ENCODE measurements around the gene ODAD2.
"Not testable (repeated sequence)": the region's sequence is repeated elsewhere in the genome, so short reads cannot be mapped to it uniquely, and the experiment has no call there.

ODAD2 gene

DNA sequence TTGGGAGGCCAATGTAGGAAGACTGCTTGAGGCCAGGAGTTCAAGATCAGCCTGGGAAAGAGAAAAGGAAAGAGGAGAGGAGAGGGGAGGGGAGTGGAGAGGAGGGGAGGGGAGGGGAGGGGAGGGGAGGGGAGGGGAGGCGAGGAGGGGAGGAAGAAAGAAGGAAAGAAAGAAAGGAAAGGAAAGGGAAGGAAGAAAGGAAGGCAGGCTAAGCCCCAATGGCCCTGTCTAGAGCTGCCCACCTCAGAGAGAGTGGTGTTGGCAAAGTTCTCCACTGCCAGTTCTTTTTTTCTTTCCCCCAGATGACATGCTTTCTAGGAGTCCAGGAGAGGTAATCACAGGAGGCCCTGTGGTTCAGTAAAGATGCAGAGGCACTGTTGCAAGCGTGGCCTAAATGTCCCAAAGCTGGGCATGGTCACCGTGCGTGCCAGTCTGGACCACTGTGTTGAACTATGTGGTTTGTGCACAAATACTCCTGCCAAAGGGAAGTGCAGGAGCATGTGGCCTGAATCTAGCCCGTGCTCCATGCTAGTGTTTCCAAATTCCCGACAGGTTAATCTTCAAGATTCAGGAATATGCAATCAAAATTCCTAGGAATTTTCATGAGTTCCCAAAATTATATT, 39.7 kb downstream of the ODAD2 start:
- DNase-seq, result no peak

DNA sequence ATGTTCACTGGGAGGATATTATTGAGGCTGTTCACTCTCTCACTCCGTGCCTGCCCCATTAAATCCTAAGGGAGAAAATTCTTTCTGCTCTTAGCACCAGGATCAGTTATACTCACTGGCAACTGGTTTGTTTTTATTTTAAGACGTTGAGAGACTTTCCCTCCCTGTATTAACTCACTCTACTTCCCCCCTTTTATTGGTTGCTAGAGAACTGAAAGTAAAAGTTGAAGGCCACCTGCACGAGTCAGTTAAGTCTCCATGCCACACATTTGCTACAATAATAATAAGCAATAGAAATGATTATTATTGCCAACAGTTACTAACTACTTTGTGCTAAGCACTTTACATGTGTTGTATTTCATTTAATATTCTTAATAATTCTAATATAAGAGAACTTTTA, 40.5 kb downstream of the ODAD2 start:
- DNase-seq, result not testable (repeated sequence)

DNA sequence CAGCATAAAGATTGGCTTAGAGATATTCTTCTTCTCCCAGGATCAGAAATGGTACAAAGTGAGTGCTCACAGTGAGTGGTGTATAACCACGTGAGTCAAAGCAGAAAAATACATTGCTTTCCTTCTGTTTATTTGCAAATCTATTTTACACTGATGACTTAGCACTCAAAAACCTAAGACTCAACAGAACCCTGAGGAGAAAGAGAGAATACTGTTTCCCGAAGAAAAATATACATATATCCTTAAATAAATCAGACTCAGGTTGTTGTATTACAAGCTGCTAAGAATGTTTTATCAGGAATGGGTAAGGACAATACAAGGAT, 48.7 kb downstream of the ODAD2 start:
- DNase-seq, result no peak

DNA sequence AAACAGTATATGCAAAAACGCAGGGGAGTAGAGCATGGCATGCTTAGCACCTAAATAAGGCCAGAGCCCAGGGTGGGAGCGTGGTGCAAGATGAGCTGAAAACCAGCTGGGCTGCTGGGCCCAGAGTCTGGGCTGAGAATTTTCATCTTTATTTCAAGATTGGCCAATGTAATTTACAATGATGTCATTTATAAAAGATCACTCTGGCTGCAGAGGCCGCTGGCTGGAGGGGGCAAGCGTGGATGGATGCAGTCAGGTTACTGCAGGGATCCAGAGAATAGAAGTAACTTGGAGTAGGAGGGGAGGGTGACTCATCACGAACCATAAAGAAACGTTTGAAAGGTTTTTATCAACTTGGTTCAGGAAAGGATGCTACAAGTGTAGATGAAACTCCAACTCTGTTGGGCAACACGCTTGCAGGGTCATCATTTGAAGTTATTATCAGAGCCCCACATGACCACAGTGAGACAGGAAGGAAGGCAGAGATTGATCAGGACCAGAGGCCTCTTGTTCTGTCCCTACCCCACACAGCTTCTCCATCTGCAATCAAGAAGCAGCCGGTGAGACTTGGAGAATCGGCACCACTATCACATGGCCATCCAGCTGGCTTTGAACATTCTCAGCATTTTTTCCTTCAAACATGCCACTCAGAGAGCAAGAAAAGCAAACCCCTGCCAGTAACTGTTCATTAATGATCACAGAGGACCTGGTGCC, 49.2 kb downstream of the ODAD2 start:
- DNase-seq, result no peak

- DNase-seq, result no peak
These were observed 50.7 kb downstream of the ODAD2 start for GRCh38 chr10:27948186-27948585.

- no peak for DNase-seq
These were observed 51.3 kb downstream of the ODAD2 start for GRCh38 chr10:27947540-27947939.

DNA sequence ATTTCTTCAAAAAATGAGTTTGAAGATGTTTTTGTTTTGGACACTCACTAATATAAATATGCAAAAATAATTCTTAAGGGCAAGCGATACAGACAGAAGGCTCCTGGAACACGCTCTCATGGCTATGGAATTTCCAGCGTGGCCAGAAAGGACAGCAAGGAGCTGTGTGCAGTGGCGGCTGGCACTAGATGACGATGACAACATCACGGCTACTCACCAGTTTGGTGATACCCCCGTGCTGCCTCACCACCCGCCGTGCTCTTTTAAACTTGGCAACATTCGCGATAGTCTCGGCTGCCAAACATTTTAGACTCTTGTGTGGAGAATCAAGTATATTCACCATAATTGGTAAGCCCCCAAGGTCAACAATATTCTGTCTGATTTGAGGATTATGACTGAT, 54.9 kb downstream of the ODAD2 start:
- DNase-seq, result no peak

GRCh38 chr10:27914888-27915287, 84.0 kb downstream of the ODAD2 start:
- DNase-seq, result no peak

DNA sequence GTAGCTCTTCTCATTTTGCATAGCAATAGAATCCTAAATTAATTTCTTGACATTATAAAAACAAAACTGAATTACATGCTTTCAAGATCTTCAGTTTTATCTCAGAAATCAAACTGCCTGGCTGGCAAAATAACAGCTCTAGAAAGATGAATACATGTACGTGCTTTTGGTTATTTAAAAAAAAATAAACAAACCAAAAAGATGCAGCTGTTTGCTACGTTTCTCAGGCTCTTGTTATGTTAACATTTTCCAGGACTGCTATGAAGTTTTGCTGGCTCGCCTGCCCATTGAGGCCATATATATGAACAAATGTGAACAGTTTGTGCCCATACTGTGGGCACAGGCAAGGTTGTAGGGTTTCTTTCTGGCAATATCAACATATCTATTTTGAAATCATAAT, 86.6 kb downstream of the ODAD2 start:
- no peak for DNase-seq

- no peak for DNase-seq
These were observed 87.3 kb downstream of the ODAD2 start for GRCh38 chr10:27911539-27911938.

DNA sequence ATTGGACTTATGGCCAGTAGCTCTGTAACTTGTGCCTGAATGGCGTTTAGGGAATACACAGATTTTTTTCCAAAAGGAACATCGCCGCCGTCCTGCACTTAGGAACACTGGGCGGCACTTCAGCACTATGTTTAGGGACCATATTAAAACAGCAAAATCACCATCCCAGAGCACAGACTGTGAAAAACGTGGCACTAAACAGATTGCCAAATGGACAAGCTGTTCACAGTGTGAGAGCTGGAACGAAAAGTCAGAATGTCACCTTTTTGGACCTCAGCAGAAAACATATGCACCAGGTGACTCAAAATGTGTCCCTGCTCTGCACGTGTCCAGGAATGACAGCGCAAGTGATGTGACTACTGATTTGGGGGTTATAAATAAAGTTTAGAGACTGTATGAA, 87.9 kb downstream of the ODAD2 start:
- DNase-seq, result no peak

DNA sequence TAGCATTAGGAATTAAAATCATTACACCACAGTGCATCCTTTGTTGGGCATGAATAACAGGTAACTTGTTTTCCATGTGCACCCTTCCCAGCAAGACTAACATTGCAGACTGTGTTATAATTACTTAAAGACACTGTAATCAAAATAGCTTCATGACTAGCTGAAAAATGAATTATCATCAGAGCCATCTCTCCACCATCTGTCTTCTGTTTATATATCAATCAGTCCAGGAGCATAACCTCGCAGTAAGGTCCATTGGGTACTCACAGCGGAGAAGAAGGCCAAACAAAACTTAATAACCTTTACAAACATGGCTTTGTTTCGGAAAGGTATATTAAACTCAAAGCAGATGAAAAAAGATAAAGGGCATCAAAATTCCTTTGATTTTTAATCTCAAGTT, 90.6 kb downstream of the ODAD2 start:
- DNase-seq, result no peak

DNA sequence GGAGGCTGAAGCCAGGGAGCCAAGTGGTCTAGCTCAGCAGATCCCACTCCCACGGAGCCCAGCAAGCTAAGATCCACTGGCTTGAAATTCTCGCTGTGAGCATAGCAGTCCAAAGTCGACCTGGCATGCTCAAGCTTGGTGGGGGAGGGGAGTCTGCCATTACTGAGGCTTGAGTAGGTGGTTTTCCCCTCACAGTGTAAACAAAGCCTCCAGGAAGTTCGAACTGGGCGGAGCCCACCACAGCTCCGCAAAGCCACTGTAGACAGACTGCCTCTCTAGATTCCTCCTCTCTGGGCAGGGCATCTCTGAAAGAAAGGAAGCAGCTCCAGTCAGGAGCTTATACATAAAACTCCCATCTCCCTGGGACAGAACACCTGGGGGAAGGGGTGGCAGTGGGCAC, 99.4 kb downstream of the ODAD2 start:
- not testable (repeated sequence) for DNase-seq

GRCh38 chr10:27899058-27899457, 99.8 kb downstream of the ODAD2 start:
- no peak for DNase-seq

DNA sequence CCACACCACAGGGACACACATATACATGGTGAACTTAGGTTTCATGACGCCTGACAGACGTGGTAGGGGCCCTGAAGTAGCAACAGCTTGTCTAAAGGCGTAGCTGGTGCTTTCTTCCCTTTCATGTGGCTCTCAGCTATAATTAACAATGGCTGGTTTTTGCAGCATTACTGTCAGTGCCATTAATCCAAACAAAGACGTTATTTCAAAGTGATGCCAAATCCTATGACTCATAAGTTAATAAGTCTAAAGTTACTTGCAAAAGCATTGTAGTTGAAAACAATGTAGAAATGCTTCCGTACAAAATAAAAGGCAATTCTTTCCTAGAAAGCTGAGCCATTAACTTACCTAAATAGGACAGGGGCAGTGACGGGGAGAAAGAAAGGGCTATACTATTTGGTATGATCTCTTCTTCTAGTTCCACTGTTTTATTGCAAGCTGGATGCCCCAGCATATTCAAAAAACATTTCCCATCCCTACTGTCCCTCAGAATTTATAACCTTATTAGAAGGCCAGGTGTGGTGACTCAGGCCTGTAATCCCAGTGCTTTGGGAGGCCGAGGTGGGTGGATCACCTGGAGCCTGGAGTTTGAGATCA, 105.4 kb downstream of the ODAD2 start:
- no peak for DNase-seq

GRCh38 chr10:27890971-27891370, 107.9 kb downstream of the ODAD2 start:
- DNase-seq, result no peak

- DNase-seq, result no peak
These were observed 109.4 kb downstream of the ODAD2 start for GRCh38 chr10:27889518-27889917.

- no peak for DNase-seq
These were observed 114.7 kb downstream of the ODAD2 start for GRCh38 chr10:27884185-27884641.

- no peak for DNase-seq
These were observed 120.6 kb downstream of the ODAD2 start for GRCh38 chr10:27878281-27878680.

- DNase-seq, result no peak
These were observed 133.7 kb downstream of the ODAD2 start for GRCh38 chr10:27865221-27865635.

- no peak for DNase-seq
These were observed 137.1 kb downstream of the ODAD2 start for GRCh38 chr10:27861781-27862180.

GRCh38 chr10:27857616-27858015, 141.3 kb downstream of the ODAD2 start:
- DNase-seq, result no peak

- no peak for DNase-seq
These were observed 154.7 kb downstream of the ODAD2 start for GRCh38 chr10:27844223-27844622.

Data from amygdala (tissue), 56 donors.